Activated T-helper 1 cell treated with anti-CD3 and anti-CD28 coated beads, Interleukin-12 subunit alpha, Interleukin-12 subunit beta, Interleukin-2, Interleukin-4 antibody, amounts not matched to agents 30 ng/mL and 10 ng/mL and 1 ng/mL, durations not matched to agents 14 hours and 24 hours and 36 hours (primary cell): Measurements from ENCODE around the gene PAN3. TPM values are rescaled to one million over a fixed set of nuclear protein-coding genes. Genes with fewer than 3 reads are reported as not detected.

Source experiments
- DNase-seq: peaks from one replicate; pipeline ENCODE4 v3.0.0; 2021; ENCODE audit warnings: low spot score
- H3K27ac Mint-ChIP-seq: one replicate; pipeline ENCODE4 v1.8.0; 2021; ENCODE audit warnings: mild to moderate bottlenecking, mixed read lengths
- H3K27me3 Mint-ChIP-seq: one replicate; pipeline ENCODE4 v1.8.0; 2022; ENCODE audit warnings: mild to moderate bottlenecking, moderate library complexity, mixed read lengths; ENCODE audit not compliant: insufficient read depth
- H3K36me3 Mint-ChIP-seq: one replicate; pipeline ENCODE4 v1.8.0; 2021; ENCODE audit warnings: low read depth, mixed read lengths
- H3K4me1 Mint-ChIP-seq: one replicate; pipeline ENCODE4 v1.8.0; 2021; ENCODE audit warnings: low read depth, mixed read lengths
- H3K4me3 Mint-ChIP-seq: one replicate; pipeline ENCODE4 v1.8.0; 2021; ENCODE audit warnings: mild to moderate bottlenecking, moderate library complexity, mixed read lengths
- H3K9me3 Mint-ChIP-seq: one replicate; pipeline ENCODE4 v1.8.0; 2021; ENCODE audit warnings: mixed read lengths
- intact Hi-C: fragments of 100-400 bp; cut with micrococcal nuclease; formaldehyde crosslinking; loops from one replicate; pipeline ENCODE4 v1.15.1; 2024
- total RNA-seq: library from RNA; stranded (reverse); gene quantifications from 2 replicates; pipeline ENCODE4 v1.2.3, GENCODE V29; 2022

PAN3 gene
- total RNA-seq, 1 donor from 2014 or later, result 36.1 TPM

DNA sequence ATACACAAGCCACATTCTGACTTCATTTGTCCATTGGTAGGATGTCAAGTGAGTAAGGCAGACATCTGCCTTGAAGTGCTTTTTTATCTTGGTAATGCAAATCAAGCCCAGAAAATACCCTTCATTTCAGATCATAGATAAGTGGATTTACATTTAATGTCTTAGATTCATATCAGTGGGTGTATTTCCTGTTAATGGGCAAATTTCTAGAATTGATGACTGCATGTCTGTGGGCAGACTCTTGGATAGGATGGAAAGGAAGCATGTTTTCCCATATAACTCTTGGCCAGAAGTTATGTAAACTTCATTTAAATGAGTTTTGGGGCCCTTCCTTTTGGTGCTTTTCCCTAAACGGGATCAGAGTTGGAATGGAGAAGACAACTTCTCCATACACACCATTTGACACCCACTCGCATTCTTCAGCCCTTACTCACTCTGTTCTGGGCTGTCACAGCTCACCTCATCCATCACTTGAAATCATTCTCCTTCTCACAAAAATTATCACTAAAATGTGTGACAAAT is 202.0 kb downstream of the PAN3 start:
- no peak overlapping the region for H3K27ac Mint-ChIP-seq
- peaks cover 7% of the 10 kb centered on the region for H3K36me3 Mint-ChIP-seq
- H3K27me3 Mint-ChIP-seq, result peaks cover 4% of the 10 kb centered on the region
- H3K4me1 Mint-ChIP-seq, result no peaks in the 10 kb centered on the region
- DNase-seq, result no peak
- no peaks in the 10 kb centered on the region for H3K9me3 Mint-ChIP-seq
- intact Hi-C loops, result no loop called here
- no peak overlapping the region for H3K4me3 Mint-ChIP-seq

DNA sequence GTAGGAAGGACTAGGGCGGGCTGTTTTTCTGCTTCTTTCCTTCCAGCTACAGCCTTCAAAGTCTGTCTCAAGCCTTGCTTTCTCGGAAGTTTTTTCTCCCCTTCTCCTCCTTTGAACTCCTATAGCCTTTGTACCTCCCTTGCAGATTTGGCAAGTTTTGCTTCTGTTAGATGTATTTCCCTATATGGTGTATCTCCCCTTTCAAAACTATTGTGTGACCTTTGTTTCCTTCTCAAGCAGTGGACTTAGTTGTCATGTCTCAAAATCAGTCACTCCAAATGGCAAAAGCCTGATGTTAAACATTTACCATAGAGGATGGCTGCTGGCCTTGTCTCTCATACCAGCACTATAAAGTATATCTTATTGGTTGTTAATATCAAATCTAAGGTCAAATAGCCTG is 203.9 kb downstream of the PAN3 start:
- H3K9me3 Mint-ChIP-seq, result no peaks in the 10 kb centered on the region
- peaks cover 7% of the 10 kb centered on the region for H3K27me3 Mint-ChIP-seq
- no peak for DNase-seq
- H3K36me3 Mint-ChIP-seq, result peaks cover 9% of the 10 kb centered on the region
- H3K4me1 Mint-ChIP-seq, result peaks cover 2% of the 10 kb centered on the region
- no peak overlapping the region for H3K27ac Mint-ChIP-seq
- intact Hi-C loops, result no loop called here
- H3K4me3 Mint-ChIP-seq, result no peak overlapping the region

DNA sequence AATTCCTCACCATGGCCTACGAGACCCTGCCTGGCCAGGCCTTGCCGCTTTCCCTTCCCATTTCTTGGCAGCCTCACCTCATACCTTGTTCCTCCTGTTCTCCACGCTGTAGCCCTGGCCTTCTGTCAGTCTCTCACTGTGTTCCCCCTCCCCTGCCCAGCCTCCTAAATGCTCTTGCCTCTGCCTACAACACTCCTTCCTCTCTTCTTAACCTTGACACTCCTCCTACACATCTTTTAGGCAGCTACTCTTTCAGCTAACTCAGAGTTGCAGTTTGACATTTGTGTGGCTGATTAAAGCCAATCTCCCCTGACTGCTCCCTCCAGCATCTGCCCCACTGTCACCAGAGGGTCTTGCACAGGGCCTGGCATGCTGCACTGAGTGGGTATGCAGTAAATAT is 205.8 kb downstream of the PAN3 start:
- no peak overlapping the region for H3K4me3 Mint-ChIP-seq
- intact Hi-C loops, result no loop called here
- peaks cover 14% of the 10 kb centered on the region for H3K4me1 Mint-ChIP-seq
- H3K27ac Mint-ChIP-seq, result no peak overlapping the region
- DNase-seq, result no peak
- no peaks in the 10 kb centered on the region for H3K9me3 Mint-ChIP-seq
- peaks cover 5% of the 10 kb centered on the region for H3K27me3 Mint-ChIP-seq
- H3K36me3 Mint-ChIP-seq, result peaks cover 9% of the 10 kb centered on the region

Other genes starting within 250 kb of the PAN3 start
- gene PDX1, start 218.5 kb upstream of the PAN3 start, total RNA-seq, result not detected in 2 replicates
- not detected in 2 replicates for gene CDX2, start 169.2 kb upstream of the PAN3 start, total RNA-seq
- gene URAD, start 149.9 kb upstream of the PAN3 start, total RNA-seq, result not detected in 2 replicates
- not detected in 2 replicates for gene FLT3, start 38.0 kb upstream of the PAN3 start, total RNA-seq